HEK293 (cell line): Measurements from ENCODE around the gene SH3BP5L.

Experiments used
- KLF10 ChIP-seq: fragments of 450-650 bp; IDR thresholded peaks from 2 replicates; pipeline ENCODE4 v1.5.1; 2018; ENCODE audit warnings: missing biosample characterization, mild to moderate bottlenecking, missing genetic modification characterization
- SP2 ChIP-seq: fragments of 450-650 bp; formaldehyde crosslinking; IDR thresholded peaks from 2 replicates; pipeline ENCODE4 v1.5.1; 2016; ENCODE audit warnings: missing biosample characterization, missing genetic modification characterization
- YY1 ChIP-seq: fragments of 450-650 bp; formaldehyde crosslinking; IDR thresholded peaks from 2 replicates; pipeline ENCODE4 v1.5.1; 2018; ENCODE audit warnings: missing biosample characterization, missing genetic modification characterization
- ZBTB8A ChIP-seq: fragments of 450-650 bp; formaldehyde crosslinking; IDR thresholded peaks from 2 replicates; pipeline ENCODE4 v1.5.1; 2016; ENCODE audit warnings: missing biosample characterization, missing genetic modification characterization
- ZFP41 ChIP-seq: fragments of 450-650 bp; formaldehyde crosslinking; IDR thresholded peaks from 2 replicates; pipeline ENCODE4 v1.5.1; 2016; ENCODE audit warnings: missing biosample characterization, missing genetic modification characterization, borderline replicate concordance
- ZNF174 ChIP-seq: fragments of 450-650 bp; formaldehyde crosslinking; IDR thresholded peaks from 2 replicates; pipeline ENCODE4 v1.5.0; 2017; ENCODE audit warnings: missing biosample characterization, mild to moderate bottlenecking, missing genetic modification characterization
- ZNF292 ChIP-seq: fragments of 450-650 bp; formaldehyde crosslinking; IDR thresholded peaks from 2 replicates; pipeline ENCODE4 v1.5.1; 2016; ENCODE audit warnings: low read depth, missing biosample characterization, missing genetic modification characterization, borderline replicate concordance
- ZNF473 ChIP-seq: fragments of 450-650 bp; formaldehyde crosslinking; IDR thresholded peaks from 2 replicates; pipeline ENCODE4 v1.5.1; 2017; ENCODE audit warnings: missing biosample characterization, missing genetic modification characterization
- ZNF610 ChIP-seq: fragments of 450-650 bp; formaldehyde crosslinking; IDR thresholded peaks from 2 replicates; pipeline ENCODE4 v1.5.1; 2016; ENCODE audit warnings: missing biosample characterization, missing genetic modification characterization, borderline replicate concordance
- TF ChIP-seq, protein P1 (sequence below): fragments of 450-650 bp; formaldehyde crosslinking; IDR thresholded peaks from 2 replicates; pipeline ENCODE4 v1.5.1; 2016; ENCODE audit warnings: missing biosample characterization, missing genetic modification characterization
- TF ChIP-seq, protein P2 (sequence below): fragments of 450-650 bp; formaldehyde crosslinking; IDR thresholded peaks from 2 replicates; pipeline ENCODE4 v1.5.1; 2016; ENCODE audit warnings: missing biosample characterization, missing genetic modification characterization
- TF ChIP-seq, protein P3 (sequence below): fragments of 450-650 bp; formaldehyde crosslinking; IDR thresholded peaks from 2 replicates; pipeline ENCODE4 v1.5.1; 2016; ENCODE audit warnings: missing biosample characterization, missing genetic modification characterization

DNA sequence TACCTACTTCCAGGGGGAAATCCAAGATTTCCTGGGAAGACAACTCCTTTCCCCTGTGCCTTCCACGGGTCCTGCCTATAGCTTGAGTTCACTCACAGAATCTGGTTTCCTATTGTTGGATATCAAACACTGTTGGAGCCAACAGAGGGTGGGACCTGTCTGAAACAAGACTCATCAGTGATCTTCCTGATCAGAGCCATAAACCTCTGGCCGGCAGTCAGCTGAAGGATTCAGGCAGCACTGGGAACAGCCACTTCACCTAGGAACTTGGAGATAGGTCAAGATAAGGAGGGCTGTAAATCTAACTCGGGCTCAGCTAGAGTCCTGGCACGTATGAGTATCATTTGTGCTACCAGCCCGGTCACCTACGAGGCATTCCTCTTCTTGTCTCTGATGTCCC lies 23.3 kb downstream of the SH3BP5L start:
- no peak for TF ChIP-seq YY1 (tag by site-specific recombination)
- no peak for TF ChIP-seq ZNF610 (tag by site-specific recombination)
- no peak for TF ChIP-seq ZNF292
- TF ChIP-seq, protein P1, sequence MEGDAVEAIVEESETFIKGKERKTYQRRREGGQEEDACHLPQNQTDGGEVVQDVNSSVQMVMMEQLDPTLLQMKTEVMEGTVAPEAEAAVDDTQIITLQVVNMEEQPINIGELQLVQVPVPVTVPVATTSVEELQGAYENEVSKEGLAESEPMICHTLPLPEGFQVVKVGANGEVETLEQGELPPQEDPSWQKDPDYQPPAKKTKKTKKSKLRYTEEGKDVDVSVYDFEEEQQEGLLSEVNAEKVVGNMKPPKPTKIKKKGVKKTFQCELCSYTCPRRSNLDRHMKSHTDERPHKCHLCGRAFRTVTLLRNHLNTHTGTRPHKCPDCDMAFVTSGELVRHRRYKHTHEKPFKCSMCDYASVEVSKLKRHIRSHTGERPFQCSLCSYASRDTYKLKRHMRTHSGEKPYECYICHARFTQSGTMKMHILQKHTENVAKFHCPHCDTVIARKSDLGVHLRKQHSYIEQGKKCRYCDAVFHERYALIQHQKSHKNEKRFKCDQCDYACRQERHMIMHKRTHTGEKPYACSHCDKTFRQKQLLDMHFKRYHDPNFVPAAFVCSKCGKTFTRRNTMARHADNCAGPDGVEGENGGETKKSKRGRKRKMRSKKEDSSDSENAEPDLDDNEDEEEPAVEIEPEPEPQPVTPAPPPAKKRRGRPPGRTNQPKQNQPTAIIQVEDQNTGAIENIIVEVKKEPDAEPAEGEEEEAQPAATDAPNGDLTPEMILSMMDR (tag by site-specific recombination): no peak
- no peak for TF ChIP-seq ZFP41 (tag by site-specific recombination)
- no peak for TF ChIP-seq SP2 (tag by site-specific recombination)
- TF ChIP-seq KLF10: no peak
- TF ChIP-seq, protein P2, sequence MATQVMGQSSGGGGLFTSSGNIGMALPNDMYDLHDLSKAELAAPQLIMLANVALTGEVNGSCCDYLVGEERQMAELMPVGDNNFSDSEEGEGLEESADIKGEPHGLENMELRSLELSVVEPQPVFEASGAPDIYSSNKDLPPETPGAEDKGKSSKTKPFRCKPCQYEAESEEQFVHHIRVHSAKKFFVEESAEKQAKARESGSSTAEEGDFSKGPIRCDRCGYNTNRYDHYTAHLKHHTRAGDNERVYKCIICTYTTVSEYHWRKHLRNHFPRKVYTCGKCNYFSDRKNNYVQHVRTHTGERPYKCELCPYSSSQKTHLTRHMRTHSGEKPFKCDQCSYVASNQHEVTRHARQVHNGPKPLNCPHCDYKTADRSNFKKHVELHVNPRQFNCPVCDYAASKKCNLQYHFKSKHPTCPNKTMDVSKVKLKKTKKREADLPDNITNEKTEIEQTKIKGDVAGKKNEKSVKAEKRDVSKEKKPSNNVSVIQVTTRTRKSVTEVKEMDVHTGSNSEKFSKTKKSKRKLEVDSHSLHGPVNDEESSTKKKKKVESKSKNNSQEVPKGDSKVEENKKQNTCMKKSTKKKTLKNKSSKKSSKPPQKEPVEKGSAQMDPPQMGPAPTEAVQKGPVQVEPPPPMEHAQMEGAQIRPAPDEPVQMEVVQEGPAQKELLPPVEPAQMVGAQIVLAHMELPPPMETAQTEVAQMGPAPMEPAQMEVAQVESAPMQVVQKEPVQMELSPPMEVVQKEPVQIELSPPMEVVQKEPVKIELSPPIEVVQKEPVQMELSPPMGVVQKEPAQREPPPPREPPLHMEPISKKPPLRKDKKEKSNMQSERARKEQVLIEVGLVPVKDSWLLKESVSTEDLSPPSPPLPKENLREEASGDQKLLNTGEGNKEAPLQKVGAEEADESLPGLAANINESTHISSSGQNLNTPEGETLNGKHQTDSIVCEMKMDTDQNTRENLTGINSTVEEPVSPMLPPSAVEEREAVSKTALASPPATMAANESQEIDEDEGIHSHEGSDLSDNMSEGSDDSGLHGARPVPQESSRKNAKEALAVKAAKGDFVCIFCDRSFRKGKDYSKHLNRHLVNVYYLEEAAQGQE: no peak
- TF ChIP-seq ZNF473 (tag by site-specific recombination): no peak
- TF ChIP-seq, protein P3, sequence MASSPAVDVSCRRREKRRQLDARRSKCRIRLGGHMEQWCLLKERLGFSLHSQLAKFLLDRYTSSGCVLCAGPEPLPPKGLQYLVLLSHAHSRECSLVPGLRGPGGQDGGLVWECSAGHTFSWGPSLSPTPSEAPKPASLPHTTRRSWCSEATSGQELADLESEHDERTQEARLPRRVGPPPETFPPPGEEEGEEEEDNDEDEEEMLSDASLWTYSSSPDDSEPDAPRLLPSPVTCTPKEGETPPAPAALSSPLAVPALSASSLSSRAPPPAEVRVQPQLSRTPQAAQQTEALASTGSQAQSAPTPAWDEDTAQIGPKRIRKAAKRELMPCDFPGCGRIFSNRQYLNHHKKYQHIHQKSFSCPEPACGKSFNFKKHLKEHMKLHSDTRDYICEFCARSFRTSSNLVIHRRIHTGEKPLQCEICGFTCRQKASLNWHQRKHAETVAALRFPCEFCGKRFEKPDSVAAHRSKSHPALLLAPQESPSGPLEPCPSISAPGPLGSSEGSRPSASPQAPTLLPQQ (tag by site-specific recombination): no peak
- TF ChIP-seq ZBTB8A (tag by site-specific recombination): no peak
- TF ChIP-seq ZNF174 (tag by site-specific recombination): no peak
